ENCODE results near the gene ACTRT2.

DNA sequence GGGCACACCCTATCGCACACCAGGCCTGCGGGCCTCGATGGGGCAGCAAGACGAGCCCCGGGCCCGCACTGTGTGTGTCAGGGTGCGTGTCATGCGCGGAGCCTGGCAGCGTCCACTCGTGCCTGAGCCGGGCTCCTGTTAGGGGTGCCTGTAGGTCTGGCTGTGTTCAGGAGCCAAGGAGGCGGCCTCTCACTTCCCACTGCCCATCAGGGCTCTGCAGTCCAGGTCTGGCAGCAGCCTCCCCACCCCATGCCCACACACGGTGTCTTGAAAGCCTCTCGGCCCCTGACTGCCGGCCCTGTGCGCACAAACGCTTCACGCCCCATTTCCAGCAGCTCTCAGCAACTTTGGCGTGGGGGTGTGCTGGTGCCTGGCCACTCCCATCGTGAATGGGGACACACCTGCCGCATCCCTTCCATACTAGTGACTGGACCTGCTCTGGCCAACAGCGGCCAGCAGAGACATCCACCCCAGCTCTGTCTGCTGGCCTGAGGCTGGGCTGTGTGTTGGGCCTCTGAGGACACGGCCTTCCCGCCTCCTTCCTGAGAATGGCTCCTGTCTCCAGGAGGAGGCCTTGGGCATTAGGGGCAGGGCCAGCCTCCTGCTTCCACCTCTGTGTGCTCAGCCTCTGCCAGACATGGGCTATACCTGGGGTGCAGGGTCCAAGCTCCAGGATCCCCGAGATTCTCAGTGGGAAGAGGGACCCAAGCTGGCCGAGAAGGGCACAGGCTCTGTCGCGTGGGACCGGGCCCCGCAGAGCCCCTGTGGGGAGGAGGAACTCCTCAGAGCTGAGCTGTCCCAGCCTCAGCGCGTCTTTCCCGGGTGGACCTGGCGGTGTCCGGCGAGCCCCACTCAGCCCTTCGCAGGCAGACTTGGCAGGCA is 41.8 kb upstream of the ACTRT2 start:
- TF ChIP-seq EZH2 (IDR thresholded peaks at IDR 0.05) (no peak), POLR2AphosphoS5 (IDR thresholded peaks at IDR 0.05; ENCODE audit: borderline replicate concordance, low read depth, low read length) (no peak), FOXP2 (optimal IDR thresholded peaks at IDR 0.05; ENCODE audit: control extremely low read depth, extremely low read length, insufficient read depth) (no peak)
